ENCODE measurements around the gene ZNRF2.
"Not testable (repeated sequence)": the region's sequence is repeated elsewhere in the genome, so short reads cannot be mapped to it uniquely, and the experiment has no call there.

The ZNRF2 gene

GRCh38 chr7:30363778-30364563 is 79.6 kb downstream of the ZNRF2 start:
- no peak for DNase-seq

GRCh38 chr7:30364773-30365172 is 80.4 kb downstream of the ZNRF2 start:
- DNase-seq, result no peak

- DNase-seq, result no peak
Observed at GRCh38 chr7:30365621-30366020, 81.2 kb downstream of the ZNRF2 start.

GRCh38 chr7:30366606-30367005 is 82.2 kb downstream of the ZNRF2 start:
- DNase-seq, result no peak

- no peak for DNase-seq
Observed at GRCh38 chr7:30367561-30367960, 83.2 kb downstream of the ZNRF2 start.

GRCh38 chr7:30369879-30370278 is 85.5 kb downstream of the ZNRF2 start:
- DNase-seq, result no peak

GRCh38 chr7:30371321-30371720 is 86.9 kb downstream of the ZNRF2 start:
- DNase-seq, result no peak

GRCh38 chr7:30378275-30378674 is 93.9 kb downstream of the ZNRF2 start:
- DNase-seq, result no peak

GRCh38 chr7:30379131-30379530 is 94.7 kb downstream of the ZNRF2 start:
- no peak for DNase-seq

GRCh38 chr7:30379741-30380140 is 95.3 kb downstream of the ZNRF2 start:
- no peak for DNase-seq

GRCh38 chr7:30380294-30380693 is 95.9 kb downstream of the ZNRF2 start:
- no peak for DNase-seq

GRCh38 chr7:30380824-30381223 is 96.4 kb downstream of the ZNRF2 start:
- not testable (repeated sequence) for DNase-seq

GRCh38 chr7:30382607-30383006 is 98.2 kb downstream of the ZNRF2 start:
- no peak for DNase-seq

- no peak for DNase-seq
Observed at GRCh38 chr7:30389791-30390190, 105.4 kb downstream of the ZNRF2 start.

GRCh38 chr7:30390736-30391636 is 106.6 kb downstream of the ZNRF2 start:
- DNase-seq, result no peak

- DNase-seq, result no peak
Observed at GRCh38 chr7:30391806-30392205, 107.4 kb downstream of the ZNRF2 start.

GRCh38 chr7:30395676-30396075 is 111.3 kb downstream of the ZNRF2 start:
- no peak for DNase-seq

GRCh38 chr7:30396389-30396788 is 112.0 kb downstream of the ZNRF2 start:
- no peak for DNase-seq

- DNase-seq, result no peak
Observed at GRCh38 chr7:30403477-30403876, 119.1 kb downstream of the ZNRF2 start.

GRCh38 chr7:30405179-30405578 is 120.8 kb downstream of the ZNRF2 start:
- no peak for DNase-seq

GRCh38 chr7:30406664-30407425 is 122.4 kb downstream of the ZNRF2 start:
- DNase-seq, result no peak

- DNase-seq, result peak; percentile 50 to 59
Observed at GRCh38 chr7:30411173-30411572, 126.8 kb downstream of the ZNRF2 start.

GRCh38 chr7:30411897-30412296 is 127.5 kb downstream of the ZNRF2 start:
- no peak for DNase-seq

Data from AML-193 (cell line).